Lung (tissue), 12 donors: ENCODE measurements around the gene TGFA. TPM values are rescaled to one million over a fixed set of nuclear protein-coding genes. Genes with fewer than 3 reads are reported as not detected.

ENCODE experiments used
- ATAC-seq: fragments of 200-7000 bp; cut with Tn5 transposase; one replicate; pipeline ENCODE4 v1.9.1; 2020; ENCODE audit warnings: moderate number of reproducible peaks; ENCODE audit not compliant: insufficient read depth, low FRiP score
- DNase-seq, 3 donors: peaks; one replicate each; pipeline ENCODE4 v3.0.0-alpha.2; 2013 to 2017
- H3K27ac ChIP-seq, 2 donors: one replicate each; pipeline ENCODE4 v1.5.1; 2013; ENCODE audit warnings: mild to moderate bottlenecking in 2 of 2, moderate library complexity in 2 of 2, control low read depth in 1 of 2, inconsistent platforms in 1 of 2, low read depth in 1 of 2, low read length in 1 of 2
- H3K27me3 ChIP-seq, 3 donors: one replicate each; pipeline ENCODE4 v1.5.1; 2013; ENCODE audit warnings: low read length in 2 of 3; ENCODE audit not compliant: control insufficient read depth in 3 of 3, insufficient read depth in 3 of 3
- H3K36me3 ChIP-seq, 4 donors: one replicate each; pipeline ENCODE4 v1.5.1; 2013; ENCODE audit warnings: low read length in 4 of 4, mild to moderate bottlenecking in 1 of 4, moderate library complexity in 1 of 4; ENCODE audit not compliant: control insufficient read depth in 4 of 4, insufficient read depth in 4 of 4
- H3K4me1 ChIP-seq, 5 donors: one replicate each; pipeline ENCODE4 v1.5.1; 2013; ENCODE audit warnings: low read length in 5 of 5, mild to moderate bottlenecking in 2 of 5, moderate library complexity in 1 of 5; ENCODE audit not compliant: control insufficient read depth in 5 of 5, insufficient read depth in 5 of 5
- H3K4me3 ChIP-seq: one replicate; pipeline ENCODE4 v1.5.1; 2013; ENCODE audit warnings: mild to moderate bottlenecking, control low read depth, moderate library complexity
- H3K9ac ChIP-seq, 2 donors: one replicate each; pipeline ENCODE4 v1.5.1; 2013; ENCODE audit warnings: low read length in 2 of 2, control low read depth in 1 of 2; ENCODE audit not compliant: insufficient read depth in 1 of 2
- H3K9me3 ChIP-seq, 4 donors: one replicate each; pipeline ENCODE4 v1.5.1; 2013; ENCODE audit warnings: low read length in 3 of 4, mild to moderate bottlenecking in 1 of 4, moderate library complexity in 1 of 4; ENCODE audit not compliant: control insufficient read depth in 4 of 4, insufficient read depth in 3 of 4
- CTCF ChIP-seq: IDR thresholded peaks from 2 replicates; pipeline ENCODE4 v1.5.1; 2012; ENCODE audit warnings: mild to moderate bottlenecking; ENCODE audit errors: control extremely low read depth, extremely low read depth
- WGBS, 2 donors: extraction: QIAGEN DNeasy Blood & Tissue Kit; methylation state at CpG; one replicate each; pipeline ENCODE4 v1.1.7; 2013; 5-methylcytosine and 5-hydroxymethylcytosine counted together
- polyA plus RNA-seq, 2 donors: library from polyadenylated mRNA; stranded (reverse); fragments of 200-250 nt; gene quantifications; one replicate each; pipeline ENCODE4 v1.2.1, GENCODE V29; 2013
- total RNA-seq, 2 donors: library from RNA; depleted of rRNA in 1 of 2; stranded (reverse); fragments of >200 nt in 1 of 2; gene quantifications; one replicate each; pipeline ENCODE4 v1.2.1, GENCODE V29; 2014 to 2021
- donor health status: control.
- donor health status: control.
- donor health status: Bipolar disorder and iron deficiency.
- donor health status: healthy.
- donor health status: DM: yes; HTN: yes; CAD: no.

TGFA gene
- total and polyA plus RNA-seq, 4 donors, result 1.9 to 13.0 (median 7.0) TPM

GRCh38 chr2:70549962-70550361 is 3.7 kb downstream of the TGFA start:
- Histone ChIP-seq H3K9me3 (no peaks in the 10 kb centered on the region), H3K36me3 (no peaks in the 10 kb centered on the region), H3K27ac (no peak overlapping the region), H3K9ac (no peak overlapping the region), H3K4me1 (peaks cover 0 to 7% (median 4%) of the 10 kb centered on the region in 5 donors), H3K27me3 (peaks cover 0 to 48% (median 47%) of the 10 kb centered on the region in 3 donors), H3K4me3 (no peak overlapping the region)
- DNase-seq, result no peak
- ATAC-seq, result no peak
- 91 to 93% methylated on average over 7 of the region's 7 CpGs for WGBS, 2 donors
- TF ChIP-seq CTCF, result no peak

- Histone ChIP-seq H3K4me1 (peaks cover 0 to 4% (median under 1%) of the 10 kb centered on the region in 5 donors), H3K9me3 (no peaks in the 10 kb centered on the region), H3K36me3 (no peaks in the 10 kb centered on the region), H3K9ac (no peak overlapping the region), H3K27ac (no peak overlapping the region), H3K4me3 (no peak overlapping the region), H3K27me3 (peaks cover 0 to 41% (median 41%) of the 10 kb centered on the region in 3 donors)
- ATAC-seq (no peak), DNase-seq (no peak)
- TF ChIP-seq CTCF, result no peak
- 92 to 94% methylated on average over 12 of the region's 12 CpGs for WGBS, 2 donors
These were observed 4.4 kb downstream of the TGFA start for GRCh38 chr2:70549064-70549710.

GRCh38 chr2:70548233-70548632 is 5.4 kb downstream of the TGFA start:
- Histone ChIP-seq H3K4me3 (no peak overlapping the region), H3K27ac (no peak overlapping the region), H3K36me3 (no peaks in the 10 kb centered on the region), H3K4me1 (peaks cover 0 to 4% (median 0%) of the 10 kb centered on the region in 5 donors), H3K9me3 (no peaks in the 10 kb centered on the region), H3K9ac (no peak overlapping the region), H3K27me3 (peaks cover 0 to 39% (median 39%) of the 10 kb centered on the region in 3 donors)
- DNase-seq, result no peak
- WGBS, 2 donors, result 81 to 88% methylated on average over 6 of the region's 6 CpGs
- TF ChIP-seq CTCF, result no peak
- ATAC-seq, result no peak

- Histone ChIP-seq H3K4me3 (no peak overlapping the region), H3K9ac (no peak overlapping the region), H3K9me3 (no peaks in the 10 kb centered on the region), H3K27ac (no peak overlapping the region), H3K36me3 (no peaks in the 10 kb centered on the region), H3K27me3 (peaks cover 0 to 26% (median 25%) of the 10 kb centered on the region in 3 donors), H3K4me1 (no peaks in the 10 kb centered on the region)
- WGBS, 2 donors, result 74 to 77% methylated on average over 3 of the region's 3 CpGs
- no peak for ATAC-seq
- TF ChIP-seq CTCF, result no peak
- DNase-seq, result no peak
These were observed 6.7 kb downstream of the TGFA start for GRCh38 chr2:70546885-70547284.
